Measurements from ENCODE around the gene CCNB1.

DNA sequence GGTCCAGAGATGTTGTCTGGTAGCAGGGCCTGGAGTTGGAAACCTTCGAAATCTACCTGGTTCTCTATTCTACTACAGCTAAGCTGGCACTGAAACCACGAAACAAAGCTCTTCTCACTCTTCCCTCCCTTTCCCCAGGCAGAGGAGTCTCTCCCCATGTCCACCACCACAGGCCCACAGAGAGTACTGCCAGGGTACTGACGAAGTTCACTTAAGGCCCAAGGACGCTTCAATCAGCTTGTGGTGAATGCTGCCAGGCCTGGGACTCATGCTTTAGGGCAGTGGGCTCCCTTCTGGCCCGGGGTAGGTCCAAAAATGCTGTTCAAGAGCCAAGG, 17.3 kb upstream of the CCNB1 start:
- no peak for TF ChIP-seq CTCF (IDR thresholded peaks at IDR 0.05 in 2 of 3, conservative IDR thresholded peaks at IDR 0.05 in 1 of 3; ENCODE audit: borderline replicate concordance in 1 of 3, insufficient read depth in 1 of 3, low read depth in 2 of 3, low read length in 2 of 3)
- TF ChIP-seq, protein P1, sequence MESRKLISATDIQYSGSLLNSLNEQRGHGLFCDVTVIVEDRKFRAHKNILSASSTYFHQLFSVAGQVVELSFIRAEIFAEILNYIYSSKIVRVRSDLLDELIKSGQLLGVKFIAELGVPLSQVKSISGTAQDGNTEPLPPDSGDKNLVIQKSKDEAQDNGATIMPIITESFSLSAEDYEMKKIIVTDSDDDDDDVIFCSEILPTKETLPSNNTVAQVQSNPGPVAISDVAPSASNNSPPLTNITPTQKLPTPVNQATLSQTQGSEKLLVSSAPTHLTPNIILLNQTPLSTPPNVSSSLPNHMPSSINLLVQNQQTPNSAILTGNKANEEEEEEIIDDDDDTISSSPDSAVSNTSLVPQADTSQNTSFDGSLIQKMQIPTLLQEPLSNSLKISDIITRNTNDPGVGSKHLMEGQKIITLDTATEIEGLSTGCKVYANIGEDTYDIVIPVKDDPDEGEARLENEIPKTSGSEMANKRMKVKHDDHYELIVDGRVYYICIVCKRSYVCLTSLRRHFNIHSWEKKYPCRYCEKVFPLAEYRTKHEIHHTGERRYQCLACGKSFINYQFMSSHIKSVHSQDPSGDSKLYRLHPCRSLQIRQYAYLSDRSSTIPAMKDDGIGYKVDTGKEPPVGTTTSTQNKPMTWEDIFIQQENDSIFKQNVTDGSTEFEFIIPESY (IDR thresholded peaks at IDR 0.05; ENCODE audit: extremely low read depth, insufficient replicate concordance, low read length), result no peak
- TF ChIP-seq POLR2AphosphoS5 (IDR thresholded peaks at IDR 0.05; ENCODE audit: low read depth, low read length), result no peak
- TF ChIP-seq, protein P2, sequence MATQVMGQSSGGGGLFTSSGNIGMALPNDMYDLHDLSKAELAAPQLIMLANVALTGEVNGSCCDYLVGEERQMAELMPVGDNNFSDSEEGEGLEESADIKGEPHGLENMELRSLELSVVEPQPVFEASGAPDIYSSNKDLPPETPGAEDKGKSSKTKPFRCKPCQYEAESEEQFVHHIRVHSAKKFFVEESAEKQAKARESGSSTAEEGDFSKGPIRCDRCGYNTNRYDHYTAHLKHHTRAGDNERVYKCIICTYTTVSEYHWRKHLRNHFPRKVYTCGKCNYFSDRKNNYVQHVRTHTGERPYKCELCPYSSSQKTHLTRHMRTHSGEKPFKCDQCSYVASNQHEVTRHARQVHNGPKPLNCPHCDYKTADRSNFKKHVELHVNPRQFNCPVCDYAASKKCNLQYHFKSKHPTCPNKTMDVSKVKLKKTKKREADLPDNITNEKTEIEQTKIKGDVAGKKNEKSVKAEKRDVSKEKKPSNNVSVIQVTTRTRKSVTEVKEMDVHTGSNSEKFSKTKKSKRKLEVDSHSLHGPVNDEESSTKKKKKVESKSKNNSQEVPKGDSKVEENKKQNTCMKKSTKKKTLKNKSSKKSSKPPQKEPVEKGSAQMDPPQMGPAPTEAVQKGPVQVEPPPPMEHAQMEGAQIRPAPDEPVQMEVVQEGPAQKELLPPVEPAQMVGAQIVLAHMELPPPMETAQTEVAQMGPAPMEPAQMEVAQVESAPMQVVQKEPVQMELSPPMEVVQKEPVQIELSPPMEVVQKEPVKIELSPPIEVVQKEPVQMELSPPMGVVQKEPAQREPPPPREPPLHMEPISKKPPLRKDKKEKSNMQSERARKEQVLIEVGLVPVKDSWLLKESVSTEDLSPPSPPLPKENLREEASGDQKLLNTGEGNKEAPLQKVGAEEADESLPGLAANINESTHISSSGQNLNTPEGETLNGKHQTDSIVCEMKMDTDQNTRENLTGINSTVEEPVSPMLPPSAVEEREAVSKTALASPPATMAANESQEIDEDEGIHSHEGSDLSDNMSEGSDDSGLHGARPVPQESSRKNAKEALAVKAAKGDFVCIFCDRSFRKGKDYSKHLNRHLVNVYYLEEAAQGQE (IDR thresholded peaks at IDR 0.05; ENCODE audit: low read depth), result no peak
- TF ChIP-seq FOSL1 (IDR thresholded peaks at IDR 0.05; ENCODE audit: low read depth), result no peak

Measured in HCT116 (cell line).